Cardiac fibroblast (primary cell): ENCODE measurements around the gene FSIP1.

ENCODE experiments used
- DNase-seq, 2 donors: peaks; one replicate each; pipeline versions ENCODE4 v3.0.0 to v3.0.0-alpha.2; 2010; ENCODE audit warnings: low read depth in 2 of 2
- H3K4me3 ChIP-seq, 2 donors: replicated peaks in 1 of 2; 1 replicate in 1 of 2; 2 replicates in 1 of 2; pipeline ENCODE4 v1.5.1; 2011; ENCODE audit warnings: low read depth in 2 of 2, low read length in 2 of 2, mild to moderate bottlenecking in 2 of 2, moderate library complexity in 1 of 2
- TF ChIP-seq, protein P1 (sequence below): IDR thresholded peaks from one replicate; pipeline ENCODE4 v1.5.1; 2011; ENCODE audit warnings: low read depth, mild to moderate bottlenecking, low read length, inconsistent platforms

Gene FSIP1

DNA sequence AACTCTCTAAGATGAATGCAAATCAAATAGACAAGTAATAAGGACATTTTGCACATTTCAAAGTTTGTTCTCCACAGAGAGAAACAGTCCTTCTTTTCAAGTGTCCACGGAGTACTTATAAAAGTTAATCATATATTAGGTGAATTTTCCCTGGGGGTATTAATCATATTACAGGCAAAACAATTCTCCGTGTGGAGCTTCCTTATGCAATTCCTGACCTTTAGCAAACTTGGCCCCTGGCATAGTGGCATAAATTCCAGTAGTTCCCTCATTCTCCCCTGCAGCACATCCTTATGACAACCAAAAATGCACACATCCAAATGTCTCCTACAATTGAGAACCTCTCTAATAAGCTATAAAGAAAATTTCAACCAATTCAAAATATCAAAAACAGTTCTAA is 34.4 kb downstream of the FSIP1 start:
- H3K4me3 ChIP-seq: no peak overlapping the region
- TF ChIP-seq, protein P1, sequence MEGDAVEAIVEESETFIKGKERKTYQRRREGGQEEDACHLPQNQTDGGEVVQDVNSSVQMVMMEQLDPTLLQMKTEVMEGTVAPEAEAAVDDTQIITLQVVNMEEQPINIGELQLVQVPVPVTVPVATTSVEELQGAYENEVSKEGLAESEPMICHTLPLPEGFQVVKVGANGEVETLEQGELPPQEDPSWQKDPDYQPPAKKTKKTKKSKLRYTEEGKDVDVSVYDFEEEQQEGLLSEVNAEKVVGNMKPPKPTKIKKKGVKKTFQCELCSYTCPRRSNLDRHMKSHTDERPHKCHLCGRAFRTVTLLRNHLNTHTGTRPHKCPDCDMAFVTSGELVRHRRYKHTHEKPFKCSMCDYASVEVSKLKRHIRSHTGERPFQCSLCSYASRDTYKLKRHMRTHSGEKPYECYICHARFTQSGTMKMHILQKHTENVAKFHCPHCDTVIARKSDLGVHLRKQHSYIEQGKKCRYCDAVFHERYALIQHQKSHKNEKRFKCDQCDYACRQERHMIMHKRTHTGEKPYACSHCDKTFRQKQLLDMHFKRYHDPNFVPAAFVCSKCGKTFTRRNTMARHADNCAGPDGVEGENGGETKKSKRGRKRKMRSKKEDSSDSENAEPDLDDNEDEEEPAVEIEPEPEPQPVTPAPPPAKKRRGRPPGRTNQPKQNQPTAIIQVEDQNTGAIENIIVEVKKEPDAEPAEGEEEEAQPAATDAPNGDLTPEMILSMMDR: no peak
- DNase-seq: peak; percentile 45 to 67

DNA sequence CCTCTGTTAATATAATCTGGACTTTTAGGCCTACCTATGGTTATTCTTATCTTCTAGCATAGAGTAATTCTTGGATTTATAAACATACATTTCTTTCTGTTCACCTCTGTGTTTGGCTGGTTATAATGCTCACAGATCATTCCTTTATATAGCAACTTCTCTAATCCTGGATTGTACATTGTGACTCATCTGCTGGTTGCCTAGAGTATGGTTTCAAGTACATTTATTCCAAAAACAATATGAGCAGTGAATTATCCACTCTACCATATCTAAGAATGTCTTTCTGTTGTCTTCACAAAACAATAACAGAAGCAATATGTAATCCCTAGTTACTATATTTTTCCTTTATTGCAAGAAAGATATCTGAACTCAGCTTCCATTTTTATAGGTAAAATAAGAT is 35.3 kb downstream of the FSIP1 start:
- no peak overlapping the region for H3K4me3 ChIP-seq
- TF ChIP-seq, protein P1: no peak
- peak; percentile 71 to 80 for DNase-seq

DNA sequence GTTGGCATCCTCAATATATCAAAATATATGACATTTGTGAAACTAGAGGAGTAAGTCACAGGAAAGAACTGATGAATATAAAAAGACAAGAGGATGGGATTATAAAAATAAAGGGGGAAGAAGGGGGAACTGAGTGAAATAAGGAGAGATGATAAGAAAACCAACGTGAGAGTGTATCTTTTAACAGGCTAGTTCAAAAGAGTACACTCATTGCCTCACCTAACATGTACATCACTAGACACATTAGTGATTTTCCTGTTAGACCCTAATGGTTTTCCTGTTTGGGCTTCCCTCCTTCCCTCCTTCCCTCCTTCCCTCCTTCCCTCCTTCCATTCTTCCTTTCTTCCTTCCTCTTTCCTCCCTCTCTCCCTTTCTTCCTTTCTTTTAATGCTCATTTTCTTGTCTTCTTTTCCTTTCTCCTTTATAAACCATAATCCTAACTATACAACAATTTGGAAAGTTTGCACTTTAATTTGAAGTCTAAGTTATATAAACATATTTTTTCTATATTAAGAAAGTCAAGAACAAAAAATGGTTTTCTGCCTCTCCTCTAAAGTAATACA is 35.8 kb downstream of the FSIP1 start:
- H3K4me3 ChIP-seq: no peak overlapping the region
- no peak for DNase-seq
- TF ChIP-seq, protein P1: no peak

DNA sequence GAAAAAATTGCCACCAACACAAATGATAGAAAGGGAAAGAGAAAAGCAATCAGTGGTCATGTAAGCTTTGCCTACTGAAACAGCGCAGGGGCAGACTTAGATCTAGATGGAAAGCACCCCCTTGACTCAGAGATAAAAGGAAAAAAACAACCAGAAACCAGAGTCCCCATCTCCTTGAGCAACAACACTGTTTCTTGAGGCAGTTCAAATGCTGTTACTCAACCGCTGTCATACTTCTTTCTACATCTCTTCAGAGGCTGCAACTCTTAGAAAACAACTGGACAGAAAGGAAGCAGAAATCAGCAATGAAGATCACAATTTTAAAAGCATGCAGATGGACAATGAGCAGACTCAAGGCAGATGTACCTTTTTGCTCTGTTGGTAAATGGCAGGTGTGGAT is 36.5 kb downstream of the FSIP1 start:
- TF ChIP-seq, protein P1: no peak
- no peak overlapping the region for H3K4me3 ChIP-seq
- DNase-seq: peak; percentile 41 to 43

DNA sequence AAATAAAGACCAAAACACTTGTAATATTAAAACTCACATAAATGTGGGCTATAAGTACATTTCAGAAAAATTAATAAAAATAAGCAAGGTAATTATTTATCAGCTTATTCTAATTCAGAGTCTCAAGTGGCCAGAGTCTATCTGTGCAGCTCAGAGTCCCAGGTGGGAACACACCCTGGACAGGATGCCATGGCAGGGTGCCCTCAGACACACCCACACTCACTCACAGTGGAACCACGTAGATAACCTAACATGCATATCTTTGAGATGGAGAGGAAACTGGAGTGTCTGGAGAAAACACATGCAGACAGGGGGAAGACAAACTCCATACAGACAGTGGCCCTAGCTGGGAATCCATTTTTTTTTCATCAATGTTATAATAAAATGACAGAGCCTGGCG is 37.2 kb downstream of the FSIP1 start:
- no peak overlapping the region for H3K4me3 ChIP-seq
- TF ChIP-seq, protein P1: no peak

DNA sequence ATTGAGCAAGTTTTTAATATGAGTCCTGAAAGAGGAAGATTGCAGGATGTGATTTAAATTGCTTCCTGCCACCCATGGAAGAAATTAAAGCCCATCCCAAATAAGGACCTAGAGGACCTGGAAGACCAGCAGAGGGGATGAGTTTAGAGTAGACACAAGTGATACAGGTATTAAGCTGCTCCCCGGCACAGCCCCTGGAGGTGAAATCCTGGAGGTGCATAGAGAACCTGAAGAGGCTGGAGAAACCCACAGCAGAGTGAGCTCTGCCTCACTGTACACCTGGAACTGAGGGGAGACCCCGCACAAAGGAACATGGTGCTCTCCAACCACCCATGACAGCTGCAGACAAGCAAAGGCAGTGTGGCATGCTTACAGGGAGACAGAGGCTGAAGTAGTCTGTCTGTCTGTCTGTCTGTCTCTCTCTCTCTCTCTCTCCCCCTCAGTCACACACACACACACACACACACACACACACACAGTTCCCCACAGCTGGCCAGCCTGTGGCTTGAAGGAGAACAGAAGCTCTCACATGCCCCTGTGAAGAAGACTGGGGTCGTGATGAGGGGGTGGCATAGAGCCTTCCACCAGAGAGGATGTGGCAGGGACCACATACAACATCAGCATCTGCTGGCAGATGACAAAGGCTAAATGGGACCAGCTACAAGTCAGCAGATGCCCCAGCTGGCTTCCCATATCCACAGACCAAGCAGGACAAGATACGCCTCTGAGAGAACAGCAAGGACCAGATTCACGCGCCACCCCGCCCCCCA is 38.1 kb downstream of the FSIP1 start:
- TF ChIP-seq, protein P1: no peak
- H3K4me3 ChIP-seq: no peak overlapping the region

More for the DNA sequence above, 37.2 kb downstream of the FSIP1 start:
- DNase-seq: no peak

More for the DNA sequence above, 38.1 kb downstream of the FSIP1 start:
- DNase-seq: no peak
